DMS114 treated with DMSO at 0.1 percent for 48 hours (cell line): ENCODE measurements around the gene RPL13.
A peak's percentile ranks its signal among the peaks of the same experiment; 100 is the strongest.
"Not testable (repeated sequence)": the region's sequence is repeated elsewhere in the genome, so short reads cannot be mapped to it uniquely, and the experiment has no call there.

Experiments used
- DNase-seq: peaks from one replicate; lab custom pipeline; 2025; ENCODE audit not compliant: unreplicated experiment; lab: John Stamatoyannopoulos, UW

RPL13 gene

GRCh38 chr16:89561884-89562599, 1.6 kb downstream of the RPL13 start:
- no peak for DNase-seq

GRCh38 chr16:89562939-89563338, 2.5 kb downstream of the RPL13 start:
- DNase-seq = no peak

- DNase-seq = no peak
Measured at GRCh38 chr16:89563639-89564392, 3.3 kb downstream of the RPL13 start.

- DNase-seq = no peak
Measured at GRCh38 chr16:89564476-89565255, 4.2 kb downstream of the RPL13 start.

GRCh38 chr16:89565256-89565505, 4.7 kb downstream of the RPL13 start:
- no peak for DNase-seq

GRCh38 chr16:89565506-89566372, 5.3 kb downstream of the RPL13 start:
- DNase-seq = peak; percentile 23

- no peak for DNase-seq
Measured at GRCh38 chr16:89567656-89568594, 7.4 kb downstream of the RPL13 start.

- DNase-seq = no peak
Measured at GRCh38 chr16:89569506-89570341, 9.2 kb downstream of the RPL13 start.

- DNase-seq = no peak
Measured at GRCh38 chr16:89570342-89570923, 10.0 kb downstream of the RPL13 start.

GRCh38 chr16:89570983-89571598, 10.6 kb downstream of the RPL13 start:
- not testable (repeated sequence) for DNase-seq

GRCh38 chr16:89571636-89572035, 11.2 kb downstream of the RPL13 start:
- DNase-seq = no peak

GRCh38 chr16:89572073-89572484, 11.6 kb downstream of the RPL13 start:
- DNase-seq = no peak

- no peak for DNase-seq
Measured at GRCh38 chr16:89572485-89573205, 12.2 kb downstream of the RPL13 start.

- no peak for DNase-seq
Measured at GRCh38 chr16:89573826-89574680, 13.6 kb downstream of the RPL13 start.

- DNase-seq = no peak
Measured at GRCh38 chr16:89574681-89575246, 14.3 kb downstream of the RPL13 start.
